Tibial artery (tissue), 4 donors: Measurements from ENCODE around the gene RPL23.

Experiments used
- DNase-seq, 2 donors: peaks; one replicate each; pipeline ENCODE4 v3.0.0-alpha.2; 2019
- H3K27ac ChIP-seq, 2 donors: fragments of 200-600 bp; sonication (generic) in 1 of 2; 1 replicate in 1 of 2; 2 replicates in 1 of 2; pipeline ENCODE4 v1.5.1; 2018 to 2019; ENCODE audit warnings: mild to moderate bottlenecking in 1 of 2
- H3K27me3 ChIP-seq, 2 donors: fragments of 200-600 bp; sonication (generic) in 1 of 2; one replicate each; pipeline versions ENCODE4 v1.5.1 to v1.6.0; 2016 to 2019
- H3K36me3 ChIP-seq, 3 donors: fragments of 200-600 bp; sonication (generic) in 2 of 3; one replicate each; pipeline ENCODE4 v1.5.1; 2016 to 2019; ENCODE audit warnings: mild to moderate bottlenecking in 2 of 3
- H3K4me1 ChIP-seq, 4 donors: fragments of 200-600 bp; sonication (generic) in 2 of 4; 1 replicate in 3 of 4; 2 replicates in 1 of 4; pipeline ENCODE4 v1.5.1; 2016 to 2019
- H3K4me3 ChIP-seq, 2 donors: fragments of 200-600 bp; sonication (generic) in 1 of 2; 1 replicate in 1 of 2; 2 replicates in 1 of 2; pipeline ENCODE4 v1.5.1; 2018 to 2019; ENCODE audit warnings: mild to moderate bottlenecking in 2 of 2
- H3K9me3 ChIP-seq, 3 donors: fragments of 200-600 bp; sonication (generic) in 1 of 3; one replicate each; pipeline ENCODE4 v1.5.1; 2016 to 2019
- intact Hi-C: fragments of 100-400 bp; cut with DNase I; formaldehyde crosslinking; loops from one replicate; pipeline ENCODE4 v1.15.0; 2023; ENCODE audit warnings: low total_unique reads
- TF ChIP-seq, protein P1 (sequence below), 2 experiments: fragments of 200-600 bp in 1 of 2; fragments of 450-650 bp in 1 of 2; IDR thresholded peaks; one replicate each; pipeline ENCODE4 v1.5.1; 2017 to 2019; ENCODE audit warnings: antibody characterized with exemption in 2 of 2, mild to moderate bottlenecking in 1 of 2, moderate library complexity in 1 of 2

RPL23 gene

DNA sequence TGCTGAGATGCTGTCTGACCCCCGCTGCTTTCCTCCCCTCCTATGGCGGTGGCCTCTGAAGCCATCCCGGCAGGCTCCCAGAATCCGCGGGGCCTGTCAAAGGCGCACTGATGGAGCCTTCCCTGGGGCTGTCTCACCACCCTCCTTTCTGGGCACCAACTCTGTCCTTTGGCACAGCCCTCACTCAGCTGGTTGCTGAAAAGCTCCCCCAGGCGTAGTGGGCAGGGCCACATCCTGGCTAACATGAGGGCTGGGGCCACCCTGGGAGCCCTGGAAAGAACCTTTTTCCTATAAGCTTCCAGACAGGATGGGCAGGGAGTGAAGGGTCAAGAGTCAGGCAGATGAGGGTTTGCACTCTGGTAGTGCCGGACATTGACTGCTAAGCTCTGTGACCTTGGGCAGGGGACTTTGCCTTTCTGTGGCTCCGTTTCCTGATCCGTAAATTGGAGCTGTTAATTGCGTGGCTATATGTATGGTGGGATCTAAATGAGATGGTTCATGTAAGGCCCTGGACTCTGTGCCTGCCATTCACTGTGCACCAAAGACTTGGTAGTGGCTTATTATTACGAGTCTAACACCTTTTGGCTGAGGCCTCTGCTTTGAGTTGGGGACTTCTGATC, 44.3 kb upstream of the RPL23 start:
- no peak overlapping the region for H3K4me3 ChIP-seq
- H3K27ac ChIP-seq = peak overlapping the region; percentile 55 to 77
- peaks cover 14 to 73% (median 26%) of the 10 kb centered on the region in 3 donors for H3K36me3 ChIP-seq
- intact Hi-C loops = no loop called here
- H3K27me3 ChIP-seq = no peaks in the 10 kb centered on the region
- DNase-seq = no peak
- TF ChIP-seq, protein P1, sequence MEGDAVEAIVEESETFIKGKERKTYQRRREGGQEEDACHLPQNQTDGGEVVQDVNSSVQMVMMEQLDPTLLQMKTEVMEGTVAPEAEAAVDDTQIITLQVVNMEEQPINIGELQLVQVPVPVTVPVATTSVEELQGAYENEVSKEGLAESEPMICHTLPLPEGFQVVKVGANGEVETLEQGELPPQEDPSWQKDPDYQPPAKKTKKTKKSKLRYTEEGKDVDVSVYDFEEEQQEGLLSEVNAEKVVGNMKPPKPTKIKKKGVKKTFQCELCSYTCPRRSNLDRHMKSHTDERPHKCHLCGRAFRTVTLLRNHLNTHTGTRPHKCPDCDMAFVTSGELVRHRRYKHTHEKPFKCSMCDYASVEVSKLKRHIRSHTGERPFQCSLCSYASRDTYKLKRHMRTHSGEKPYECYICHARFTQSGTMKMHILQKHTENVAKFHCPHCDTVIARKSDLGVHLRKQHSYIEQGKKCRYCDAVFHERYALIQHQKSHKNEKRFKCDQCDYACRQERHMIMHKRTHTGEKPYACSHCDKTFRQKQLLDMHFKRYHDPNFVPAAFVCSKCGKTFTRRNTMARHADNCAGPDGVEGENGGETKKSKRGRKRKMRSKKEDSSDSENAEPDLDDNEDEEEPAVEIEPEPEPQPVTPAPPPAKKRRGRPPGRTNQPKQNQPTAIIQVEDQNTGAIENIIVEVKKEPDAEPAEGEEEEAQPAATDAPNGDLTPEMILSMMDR (IDR thresholded peaks at IDR 0.05) = no peak
- no peaks in the 10 kb centered on the region for H3K9me3 ChIP-seq
- peaks cover 0 to 100% (median 75%) of the 10 kb centered on the region in 4 donors for H3K4me1 ChIP-seq

DNA sequence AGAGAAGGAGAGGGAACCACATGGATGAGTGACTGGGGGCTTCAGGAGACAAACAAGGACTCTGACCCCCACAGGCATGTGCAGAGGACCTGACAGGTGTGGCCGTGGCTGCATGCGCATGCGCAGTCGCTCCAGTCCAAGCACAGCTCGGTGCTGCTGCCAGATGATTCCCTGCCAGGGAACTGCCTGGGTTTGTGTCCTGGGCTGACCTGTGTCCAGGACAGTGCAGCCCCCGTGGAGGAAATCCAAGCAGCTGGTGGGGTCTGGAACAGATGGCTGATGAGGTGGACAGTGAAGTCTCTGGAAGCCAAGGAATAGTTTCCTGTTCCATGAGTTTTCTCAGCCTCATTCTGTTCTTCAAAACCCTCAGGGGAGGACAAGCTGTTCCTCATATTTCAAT, 43.7 kb upstream of the RPL23 start:
- peak overlapping the region; percentile 55 to 77 for H3K27ac ChIP-seq
- intact Hi-C loops = no loop called here
- peaks cover 0 to 100% (median 74%) of the 10 kb centered on the region in 4 donors for H3K4me1 ChIP-seq
- H3K36me3 ChIP-seq = peaks cover 18 to 75% (median 32%) of the 10 kb centered on the region in 3 donors
- no peak overlapping the region for H3K4me3 ChIP-seq
- no peaks in the 10 kb centered on the region for H3K27me3 ChIP-seq
- H3K9me3 ChIP-seq = no peaks in the 10 kb centered on the region
- DNase-seq = peak in 1 of 2 donors; percentile 59
- TF ChIP-seq, protein P1 (IDR thresholded peaks at IDR 0.05) = no peak

DNA sequence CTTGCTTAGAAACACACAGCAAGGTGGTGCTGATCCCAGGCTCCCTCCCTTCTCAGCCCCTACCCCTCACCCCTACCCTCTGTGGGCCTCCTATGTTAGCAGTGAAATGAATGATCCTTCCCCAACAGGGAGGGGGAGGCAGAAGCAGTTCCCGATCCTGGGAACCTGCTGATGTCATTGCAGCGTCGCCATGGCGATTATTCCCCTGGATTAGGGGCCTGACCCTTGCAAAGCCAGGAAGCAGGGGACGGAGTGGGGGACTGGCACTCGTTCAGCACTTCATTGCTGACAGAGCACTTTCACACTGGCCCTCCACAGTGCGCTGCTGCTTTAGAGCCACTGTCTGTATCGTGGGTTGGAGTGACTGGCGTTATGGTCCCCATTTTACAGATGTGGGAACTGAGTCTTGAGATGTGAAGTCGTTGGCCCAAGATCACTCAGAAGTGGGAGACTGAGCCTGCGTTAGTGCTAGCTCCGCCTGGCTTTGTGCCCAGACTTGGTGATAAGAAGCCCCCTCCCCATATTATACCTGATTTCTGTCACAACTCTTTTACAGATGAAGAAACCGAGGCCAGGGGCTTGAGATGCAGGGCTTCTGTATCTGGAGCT, 42.9 kb upstream of the RPL23 start:
- peak overlapping the region; percentile 55 to 77 for H3K27ac ChIP-seq
- H3K36me3 ChIP-seq = peaks cover 25 to 79% (median 39%) of the 10 kb centered on the region in 3 donors
- peaks cover 0 to 100% (median 72%) of the 10 kb centered on the region in 4 donors for H3K4me1 ChIP-seq
- H3K4me3 ChIP-seq = no peak overlapping the region
- no peak for DNase-seq
- H3K27me3 ChIP-seq = no peaks in the 10 kb centered on the region
- no peaks in the 10 kb centered on the region for H3K9me3 ChIP-seq
- TF ChIP-seq, protein P1 (IDR thresholded peaks at IDR 0.05) = no peak
- intact Hi-C loops = no loop called here

DNA sequence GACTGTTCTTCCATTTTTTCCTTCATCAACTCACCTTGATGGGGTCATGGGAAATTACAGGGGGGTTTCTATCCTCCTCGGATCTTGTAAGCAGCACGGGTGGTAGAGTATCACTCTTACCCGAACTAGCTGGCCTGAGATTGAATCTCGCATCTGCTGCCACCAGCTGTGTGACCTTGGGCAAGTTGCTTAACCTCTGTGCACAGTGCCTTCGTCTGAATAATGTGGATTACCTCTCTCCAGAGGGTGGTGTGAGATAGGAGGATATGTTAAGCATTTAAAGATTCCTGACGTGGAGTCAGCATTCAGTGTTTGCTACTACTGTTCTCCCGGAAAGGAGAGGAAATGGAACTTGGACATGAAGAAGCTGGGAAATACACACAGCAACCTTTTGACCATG, 40.8 kb upstream of the RPL23 start:
- H3K27ac ChIP-seq = peak overlapping the region; percentile 57 to 77
- intact Hi-C loops = no loop called here
- TF ChIP-seq, protein P1 (IDR thresholded peaks at IDR 0.05) = no peak
- no peak for DNase-seq
- H3K27me3 ChIP-seq = no peaks in the 10 kb centered on the region
- H3K4me3 ChIP-seq = no peak overlapping the region
- H3K36me3 ChIP-seq = peaks cover 38 to 86% (median 52%) of the 10 kb centered on the region in 3 donors
- H3K9me3 ChIP-seq = no peaks in the 10 kb centered on the region
- H3K4me1 ChIP-seq = peaks cover 0 to 91% (median 59%) of the 10 kb centered on the region in 4 donors

DNA sequence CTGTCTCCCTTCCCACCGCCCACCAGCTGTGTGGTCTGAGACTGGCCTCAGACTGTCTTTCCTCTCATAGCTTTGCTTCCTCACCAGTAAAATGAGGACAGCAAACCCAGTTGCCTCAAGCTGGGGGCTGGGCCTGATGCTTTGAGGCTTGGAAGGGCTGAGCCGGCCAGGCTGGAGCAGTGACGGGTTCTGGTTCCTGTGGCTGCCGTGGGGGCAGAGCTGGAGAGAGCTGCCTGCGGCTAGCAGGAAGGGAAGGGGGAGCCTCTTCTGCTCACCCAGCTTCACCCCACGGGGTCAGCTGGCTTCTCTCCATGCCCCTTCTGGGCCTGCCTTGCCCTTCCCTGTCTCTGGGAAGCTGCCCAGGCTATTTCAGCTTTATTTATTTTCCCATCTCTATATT, 40.1 kb upstream of the RPL23 start:
- Histone ChIP-seq H3K9me3 (no peaks in the 10 kb centered on the region), H3K4me3 (no peak overlapping the region), H3K4me1 (peaks cover 0 to 91% (median 54%) of the 10 kb centered on the region in 4 donors), H3K36me3 (peaks cover 31 to 86% (median 46%) of the 10 kb centered on the region in 3 donors), H3K27me3 (no peaks in the 10 kb centered on the region), H3K27ac (peak overlapping the region; percentile 57 to 77)
- no peak for DNase-seq
- intact Hi-C loops = no loop called here
- TF ChIP-seq, protein P1 (IDR thresholded peaks at IDR 0.05) = no peak
